Mucosa of rectum (tissue), 2 donors: ENCODE measurements around the gene PNO1.
"Not testable (repeated sequence)": the region's sequence is repeated elsewhere in the genome, so short reads cannot be mapped to it uniquely, and the experiment has no call there.

Source experiments
- H3K27ac ChIP-seq, 2 donors: one replicate each; pipeline ENCODE4 v1.7.0; 2013; ENCODE audit warnings: inconsistent platforms in 2 of 2, low read depth in 2 of 2, low read length in 2 of 2
- H3K27me3 ChIP-seq, 2 donors: one replicate each; pipeline ENCODE4 v1.7.0; 2013; ENCODE audit warnings: low read length in 2 of 2; ENCODE audit not compliant: control insufficient read depth in 2 of 2, insufficient read depth in 2 of 2
- H3K36me3 ChIP-seq, 2 donors: one replicate each; pipeline ENCODE4 v1.7.0; 2013; ENCODE audit warnings: low read length in 2 of 2; ENCODE audit not compliant: control insufficient read depth in 2 of 2, insufficient read depth in 2 of 2
- H3K4me1 ChIP-seq, 2 donors: one replicate each; pipeline ENCODE4 v1.7.0; 2013; ENCODE audit warnings: low read length in 2 of 2, mild to moderate bottlenecking in 1 of 2; ENCODE audit not compliant: control insufficient read depth in 2 of 2, insufficient read depth in 2 of 2
- H3K4me3 ChIP-seq, 2 donors: one replicate each; pipeline ENCODE4 v1.7.0; 2013; ENCODE audit warnings: low read length in 2 of 2
- H3K9ac ChIP-seq, 2 donors: one replicate each; pipeline ENCODE4 v1.7.0; 2013; ENCODE audit warnings: low read length in 2 of 2, low read depth in 1 of 2, mild to moderate bottlenecking in 1 of 2
- H3K9me3 ChIP-seq, 2 donors: one replicate each; pipeline ENCODE4 v1.7.0; 2013; ENCODE audit warnings: low read length in 2 of 2; ENCODE audit not compliant: control insufficient read depth in 2 of 2
- donor health status: healthy.
- donor health status: Normal muscosa, but diverticular disease.

Gene PNO1

GRCh38 chr2:68172990-68173700, 15.5 kb downstream of the PNO1 start:
- Histone ChIP-seq H3K9me3 (no peaks in the 10 kb centered on the region), H3K27ac (no peak overlapping the region), H3K4me3 (no peak overlapping the region), H3K9ac (no peak overlapping the region), H3K36me3 (peaks cover 11 to 14% of the 10 kb centered on the region in 2 donors), H3K27me3 (no peaks in the 10 kb centered on the region), H3K4me1 (no peaks in the 10 kb centered on the region)

GRCh38 chr2:68175210-68175609, 17.5 kb downstream of the PNO1 start:
- H3K27ac ChIP-seq, H3K27me3 ChIP-seq, H3K4me1 ChIP-seq, H3K4me3 ChIP-seq, H3K9ac ChIP-seq, H3K9me3 ChIP-seq: not testable (repeated sequence)
- peaks cover 11 to 17% of the 10 kb centered on the region in 2 donors for H3K36me3 ChIP-seq

GRCh38 chr2:68176657-68177056, 19.0 kb downstream of the PNO1 start:
- no peaks in the 10 kb centered on the region for H3K27me3 ChIP-seq
- H3K9ac ChIP-seq: no peak overlapping the region
- H3K9me3 ChIP-seq: no peaks in the 10 kb centered on the region
- H3K27ac ChIP-seq: no peak overlapping the region
- H3K4me3 ChIP-seq: no peak overlapping the region
- H3K4me1 ChIP-seq: no peaks in the 10 kb centered on the region
- peaks cover 9 to 17% of the 10 kb centered on the region in 2 donors for H3K36me3 ChIP-seq

GRCh38 chr2:68177541-68177940, 19.9 kb downstream of the PNO1 start:
- Histone ChIP-seq H3K27ac (no peak overlapping the region), H3K4me1 (no peaks in the 10 kb centered on the region), H3K9ac (no peak overlapping the region), H3K4me3 (no peak overlapping the region), H3K36me3 (peaks cover 3 to 15% of the 10 kb centered on the region in 2 donors), H3K27me3 (no peaks in the 10 kb centered on the region), H3K9me3 (no peaks in the 10 kb centered on the region)

GRCh38 chr2:68178432-68178831, 20.7 kb downstream of the PNO1 start:
- peaks cover 7 to 15% of the 10 kb centered on the region in 2 donors for H3K36me3 ChIP-seq
- H3K4me1 ChIP-seq: no peaks in the 10 kb centered on the region
- H3K4me3 ChIP-seq: no peak overlapping the region
- no peak overlapping the region for H3K9ac ChIP-seq
- H3K27ac ChIP-seq: no peak overlapping the region
- no peaks in the 10 kb centered on the region for H3K27me3 ChIP-seq
- H3K9me3 ChIP-seq: no peaks in the 10 kb centered on the region

- no peak overlapping the region for H3K9ac ChIP-seq
- H3K9me3 ChIP-seq: no peaks in the 10 kb centered on the region
- peaks cover 7 to 17% of the 10 kb centered on the region in 2 donors for H3K36me3 ChIP-seq
- no peak overlapping the region for H3K27ac ChIP-seq
- H3K4me3 ChIP-seq: no peak overlapping the region
- no peaks in the 10 kb centered on the region for H3K27me3 ChIP-seq
- H3K4me1 ChIP-seq: no peaks in the 10 kb centered on the region
Observed at GRCh38 chr2:68178954-68179627, 21.4 kb downstream of the PNO1 start.

GRCh38 chr2:68182902-68183301, 25.2 kb downstream of the PNO1 start:
- H3K36me3 ChIP-seq: peaks cover 4 to 13% of the 10 kb centered on the region in 2 donors
- H3K4me3 ChIP-seq: no peak overlapping the region
- H3K9me3 ChIP-seq: no peaks in the 10 kb centered on the region
- H3K9ac ChIP-seq: no peak overlapping the region
- no peaks in the 10 kb centered on the region for H3K4me1 ChIP-seq
- no peaks in the 10 kb centered on the region for H3K27me3 ChIP-seq
- H3K27ac ChIP-seq: no peak overlapping the region

GRCh38 chr2:68185541-68186164, 28.0 kb downstream of the PNO1 start:
- Histone ChIP-seq H3K9ac (no peak overlapping the region), H3K4me1 (no peaks in the 10 kb centered on the region), H3K9me3 (no peaks in the 10 kb centered on the region), H3K4me3 (no peak overlapping the region), H3K27me3 (no peaks in the 10 kb centered on the region), H3K36me3 (peaks cover 4 to 10% of the 10 kb centered on the region in 2 donors), H3K27ac (no peak overlapping the region)

- no peak overlapping the region for H3K27ac ChIP-seq
- no peaks in the 10 kb centered on the region for H3K27me3 ChIP-seq
- no peaks in the 10 kb centered on the region for H3K4me1 ChIP-seq
- no peaks in the 10 kb centered on the region for H3K9me3 ChIP-seq
- peaks cover 4 to 7% of the 10 kb centered on the region in 2 donors for H3K36me3 ChIP-seq
- no peak overlapping the region for H3K9ac ChIP-seq
- no peak overlapping the region for H3K4me3 ChIP-seq
Observed at GRCh38 chr2:68187329-68187728, 29.6 kb downstream of the PNO1 start.

- no peak overlapping the region for H3K9ac ChIP-seq
- H3K27ac ChIP-seq: no peak overlapping the region
- H3K4me3 ChIP-seq: no peak overlapping the region
- H3K36me3 ChIP-seq: peaks cover 0 to 7% of the 10 kb centered on the region in 2 donors
- H3K27me3 ChIP-seq: no peaks in the 10 kb centered on the region
- no peaks in the 10 kb centered on the region for H3K9me3 ChIP-seq
- H3K4me1 ChIP-seq: no peaks in the 10 kb centered on the region
Observed at GRCh38 chr2:68188831-68189230, 31.1 kb downstream of the PNO1 start.
